SJCRH30 (cell line): ENCODE measurements around the gene TIMP3. TPM values are rescaled to one million over a fixed set of nuclear protein-coding genes. Genes with fewer than 3 reads are reported as not detected.
A peak's percentile ranks its signal among the peaks of the same experiment; 100 is the strongest.

Experiments
- DNase-seq, 2 experiments: peaks; one replicate each; pipeline ENCODE4 v3.0.0-alpha.2; 2015 to 2020
- H3K27ac ChIP-seq: fragments of 250-450 bp; sonication (Bioruptor Pico); 2 replicates; pipeline ENCODE4 v1.5.1; 2020; ENCODE audit warnings: mild to moderate bottlenecking, moderate library complexity
- H3K27me3 ChIP-seq: fragments of 250-450 bp; sonication (Bioruptor Pico); 2 replicates; pipeline ENCODE4 v1.5.1; 2020; ENCODE audit warnings: mild to moderate bottlenecking, moderate library complexity
- H3K36me3 ChIP-seq: fragments of 250-450 bp; sonication (Bioruptor Pico); 2 replicates; pipeline ENCODE4 v1.5.1; 2020; ENCODE audit warnings: mild to moderate bottlenecking, moderate library complexity
- H3K4me1 ChIP-seq: fragments of 250-450 bp; sonication (Bioruptor Pico); 2 replicates; pipeline ENCODE4 v1.5.1; 2020; ENCODE audit warnings: mild to moderate bottlenecking, moderate library complexity
- H3K4me3 ChIP-seq: fragments of 250-450 bp; sonication (Bioruptor Pico); 2 replicates; pipeline ENCODE4 v1.5.1; 2020; ENCODE audit warnings: mild to moderate bottlenecking, moderate library complexity
- H3K9me3 ChIP-seq: fragments of 250-450 bp; sonication (Bioruptor Pico); replicated peaks from 2 replicates; pipeline ENCODE4 v1.5.1; 2020; ENCODE audit warnings: mild to moderate bottlenecking, moderate library complexity
- total RNA-seq: library from RNA; depleted of rRNA; stranded (reverse); fragments of >200 nt; shearing (Covaris generic); gene quantifications from 2 replicates; pipeline ENCODE4 v1.2.3, GENCODE V29; 2014

The TIMP3 gene
- total RNA-seq, 1 experiment from 2014 or later, result 35.0 TPM

GRCh38 chr22:32824531-32825312, 23.2 kb downstream of the TIMP3 start:
- H3K27ac ChIP-seq, result no peak overlapping the region
- H3K4me3 ChIP-seq, result no peak overlapping the region
- no peaks in the 10 kb centered on the region for H3K27me3 ChIP-seq
- H3K4me1 ChIP-seq, result no peaks in the 10 kb centered on the region
- no peak for DNase-seq
- peaks cover 2% of the 10 kb centered on the region; the same call in 1 of the 2 replicates for H3K36me3 ChIP-seq
- no peaks in the 10 kb centered on the region for H3K9me3 ChIP-seq

DNA sequence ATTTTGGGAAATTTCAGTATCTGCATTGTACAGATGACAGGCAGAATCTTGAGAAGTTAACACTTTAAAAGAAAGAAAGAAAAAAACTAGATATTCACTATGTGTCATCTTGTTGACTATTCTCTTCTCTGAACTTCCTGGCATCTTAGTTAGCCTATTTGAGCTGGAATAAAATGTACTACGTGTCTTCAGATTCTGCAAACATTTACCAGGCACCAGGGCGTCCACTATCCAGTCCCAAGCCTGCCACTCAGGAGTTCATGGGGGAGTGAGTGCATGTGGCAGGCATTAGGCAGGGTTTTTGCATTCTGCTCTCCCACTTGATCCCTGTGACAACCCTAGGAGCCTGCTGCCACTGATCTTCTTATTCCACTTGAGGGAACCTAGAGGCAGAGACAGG, 25.0 kb downstream of the TIMP3 start:
- H3K9me3 ChIP-seq, result no peaks in the 10 kb centered on the region
- H3K36me3 ChIP-seq, result peaks cover 2% of the 10 kb centered on the region; the same call in 1 of the 2 replicates
- no peaks in the 10 kb centered on the region for H3K27me3 ChIP-seq
- no peak overlapping the region for H3K27ac ChIP-seq
- no peak overlapping the region for H3K4me3 ChIP-seq
- DNase-seq, result no peak
- no peaks in the 10 kb centered on the region for H3K4me1 ChIP-seq

DNA sequence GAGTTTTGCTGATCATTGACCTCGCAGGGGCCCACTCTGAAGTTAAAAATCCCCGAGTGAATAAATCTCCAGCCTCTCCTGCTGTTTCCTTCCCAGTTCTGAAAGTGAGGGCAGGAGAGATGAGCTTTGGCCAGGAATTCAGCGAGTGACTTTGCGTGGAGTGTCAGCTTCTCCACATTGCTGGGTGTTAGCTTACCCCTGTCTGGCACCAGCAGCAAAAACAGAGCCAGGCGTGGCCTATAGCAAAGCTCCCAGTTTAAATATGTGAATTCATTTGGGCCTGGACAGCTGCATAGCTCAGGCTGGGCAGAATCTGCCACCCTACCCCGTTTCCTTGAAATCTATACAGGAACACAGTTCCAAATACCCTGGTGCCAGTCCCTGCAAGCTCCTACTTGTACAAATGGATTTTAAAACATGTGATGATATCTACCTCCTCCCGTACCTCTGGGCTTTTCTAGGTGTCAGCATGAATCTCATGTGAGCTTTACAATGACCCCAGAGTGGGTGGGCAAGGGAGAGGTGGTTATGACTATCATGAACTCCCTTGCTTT, 25.6 kb downstream of the TIMP3 start:
- Histone ChIP-seq H3K9me3 (no peaks in the 10 kb centered on the region), H3K4me1 (no peaks in the 10 kb centered on the region), H3K27ac (no peak overlapping the region), H3K4me3 (no peak overlapping the region), H3K27me3 (no peaks in the 10 kb centered on the region), H3K36me3 (peaks cover 2% of the 10 kb centered on the region; the same call in 1 of the 2 replicates)
- no peak for DNase-seq

- no peaks in the 10 kb centered on the region for H3K36me3 ChIP-seq
- no peaks in the 10 kb centered on the region for H3K27me3 ChIP-seq
- no peak overlapping the region for H3K27ac ChIP-seq
- no peaks in the 10 kb centered on the region for H3K9me3 ChIP-seq
- no peaks in the 10 kb centered on the region for H3K4me1 ChIP-seq
- no peak overlapping the region for H3K4me3 ChIP-seq
- DNase-seq, result no peak
Observed at GRCh38 chr22:32828150-32828549, 26.6 kb downstream of the TIMP3 start.

GRCh38 chr22:32828561-32828960, 27.1 kb downstream of the TIMP3 start:
- Histone ChIP-seq H3K4me3 (no peak overlapping the region), H3K27ac (no peak overlapping the region), H3K4me1 (no peaks in the 10 kb centered on the region), H3K27me3 (no peaks in the 10 kb centered on the region), H3K36me3 (no peaks in the 10 kb centered on the region), H3K9me3 (no peaks in the 10 kb centered on the region)
- no peak for DNase-seq

DNA sequence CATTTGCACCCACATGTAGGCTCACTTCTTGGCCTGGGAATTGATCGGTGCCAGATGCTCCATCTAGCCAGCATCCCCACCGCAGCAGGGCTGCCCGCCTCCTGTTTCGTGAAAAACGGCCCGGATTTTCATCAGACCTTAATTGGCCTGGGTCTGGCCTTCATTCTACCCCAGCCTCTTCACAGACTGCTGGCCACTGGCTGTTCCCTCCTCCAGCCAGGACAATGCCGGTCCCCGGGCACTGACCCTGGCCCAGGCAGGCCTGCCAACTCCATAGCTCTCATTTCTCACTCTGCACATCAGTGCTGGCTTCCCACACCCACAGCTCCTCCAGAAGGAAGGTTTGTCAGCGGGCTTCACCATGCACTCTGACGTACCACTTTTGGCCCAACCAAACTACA, 27.9 kb downstream of the TIMP3 start:
- Histone ChIP-seq H3K36me3 (no peaks in the 10 kb centered on the region), H3K27me3 (no peaks in the 10 kb centered on the region), H3K27ac (no peak overlapping the region), H3K4me1 (no peaks in the 10 kb centered on the region), H3K4me3 (no peak overlapping the region), H3K9me3 (no peaks in the 10 kb centered on the region)
- DNase-seq, result no peak

GRCh38 chr22:32830473-32830872, 29.0 kb downstream of the TIMP3 start:
- H3K9me3 ChIP-seq, result no peaks in the 10 kb centered on the region
- no peak overlapping the region for H3K4me3 ChIP-seq
- no peaks in the 10 kb centered on the region for H3K36me3 ChIP-seq
- H3K4me1 ChIP-seq, result no peaks in the 10 kb centered on the region
- no peaks in the 10 kb centered on the region for H3K27me3 ChIP-seq
- H3K27ac ChIP-seq, result no peak overlapping the region
- DNase-seq, result no peak

- Histone ChIP-seq H3K9me3 (no peaks in the 10 kb centered on the region), H3K4me3 (no peak overlapping the region), H3K4me1 (no peaks in the 10 kb centered on the region), H3K36me3 (no peaks in the 10 kb centered on the region), H3K27ac (no peak overlapping the region), H3K27me3 (no peaks in the 10 kb centered on the region)
- DNase-seq, result no peak
Observed at GRCh38 chr22:32830957-32831356, 29.5 kb downstream of the TIMP3 start.

DNA sequence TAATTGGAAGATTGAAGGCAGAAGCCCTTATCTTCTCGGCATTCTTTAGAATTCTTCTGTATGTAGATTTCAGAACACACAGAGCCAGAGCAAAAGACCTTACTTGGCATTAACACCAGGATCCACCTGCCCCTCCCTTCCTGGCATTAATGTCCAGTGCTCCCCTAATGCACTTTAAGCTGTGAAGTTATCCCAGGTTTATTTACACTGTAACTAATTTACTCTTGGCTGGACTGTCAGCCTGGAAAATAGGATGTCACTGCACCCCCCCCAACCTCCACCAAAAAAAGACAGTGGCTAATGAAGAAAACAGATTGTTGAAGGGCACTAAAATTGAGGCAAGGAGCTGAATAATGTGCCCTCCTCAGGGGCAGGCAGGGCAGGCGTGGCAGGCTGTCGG, 30.1 kb downstream of the TIMP3 start:
- Histone ChIP-seq H3K4me1 (no peaks in the 10 kb centered on the region), H3K9me3 (no peaks in the 10 kb centered on the region), H3K27ac (no peak overlapping the region), H3K27me3 (no peaks in the 10 kb centered on the region), H3K36me3 (no peaks in the 10 kb centered on the region), H3K4me3 (no peak overlapping the region)
- DNase-seq, result no peak

DNA sequence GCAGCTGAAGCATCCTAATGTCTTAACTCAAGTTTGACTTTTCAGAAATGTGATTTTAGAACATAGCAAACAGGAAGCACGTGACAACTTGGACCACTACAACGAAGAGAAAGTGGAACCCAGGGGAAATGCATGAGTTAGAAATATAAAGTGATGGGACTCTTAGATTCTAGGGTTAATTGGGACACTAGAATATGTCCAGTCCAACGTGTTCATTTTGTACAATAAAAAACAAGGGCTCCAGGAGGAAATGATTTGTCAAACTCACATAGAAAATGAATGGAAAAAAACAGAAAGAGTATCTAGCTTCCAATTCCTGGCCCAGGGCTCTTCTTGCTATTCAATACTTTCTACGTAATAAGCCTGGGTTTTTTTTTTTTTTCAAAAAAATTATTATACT, 30.7 kb downstream of the TIMP3 start:
- Histone ChIP-seq H3K4me3 (no peak overlapping the region), H3K27me3 (no peaks in the 10 kb centered on the region), H3K4me1 (no peaks in the 10 kb centered on the region), H3K9me3 (no peaks in the 10 kb centered on the region), H3K36me3 (no peaks in the 10 kb centered on the region), H3K27ac (no peak overlapping the region)
- no peak for DNase-seq

GRCh38 chr22:32836280-32837123, 35.0 kb downstream of the TIMP3 start:
- no peaks in the 10 kb centered on the region for H3K4me1 ChIP-seq
- DNase-seq, result peak in 1 of 2 experiments; percentile 35
- no peak overlapping the region for H3K4me3 ChIP-seq
- no peaks in the 10 kb centered on the region for H3K36me3 ChIP-seq
- H3K9me3 ChIP-seq, result no peaks in the 10 kb centered on the region
- H3K27ac ChIP-seq, result no peak overlapping the region
- no peaks in the 10 kb centered on the region for H3K27me3 ChIP-seq

GRCh38 chr22:32837142-32837541, 35.6 kb downstream of the TIMP3 start:
- no peak overlapping the region for H3K27ac ChIP-seq
- H3K4me1 ChIP-seq, result peaks cover 1% of the 10 kb centered on the region; the same call in 1 of the 2 replicates
- H3K9me3 ChIP-seq, result no peaks in the 10 kb centered on the region
- H3K36me3 ChIP-seq, result no peaks in the 10 kb centered on the region
- no peak overlapping the region for H3K4me3 ChIP-seq
- no peak for DNase-seq
- H3K27me3 ChIP-seq, result no peaks in the 10 kb centered on the region

GRCh38 chr22:32837803-32838202, 36.3 kb downstream of the TIMP3 start:
- H3K27ac ChIP-seq, result no peak overlapping the region
- no peak for DNase-seq
- no peaks in the 10 kb centered on the region for H3K36me3 ChIP-seq
- peaks cover 8% of the 10 kb centered on the region for H3K4me1 ChIP-seq
- no peaks in the 10 kb centered on the region for H3K27me3 ChIP-seq
- no peak overlapping the region for H3K4me3 ChIP-seq
- no peaks in the 10 kb centered on the region for H3K9me3 ChIP-seq

DNA sequence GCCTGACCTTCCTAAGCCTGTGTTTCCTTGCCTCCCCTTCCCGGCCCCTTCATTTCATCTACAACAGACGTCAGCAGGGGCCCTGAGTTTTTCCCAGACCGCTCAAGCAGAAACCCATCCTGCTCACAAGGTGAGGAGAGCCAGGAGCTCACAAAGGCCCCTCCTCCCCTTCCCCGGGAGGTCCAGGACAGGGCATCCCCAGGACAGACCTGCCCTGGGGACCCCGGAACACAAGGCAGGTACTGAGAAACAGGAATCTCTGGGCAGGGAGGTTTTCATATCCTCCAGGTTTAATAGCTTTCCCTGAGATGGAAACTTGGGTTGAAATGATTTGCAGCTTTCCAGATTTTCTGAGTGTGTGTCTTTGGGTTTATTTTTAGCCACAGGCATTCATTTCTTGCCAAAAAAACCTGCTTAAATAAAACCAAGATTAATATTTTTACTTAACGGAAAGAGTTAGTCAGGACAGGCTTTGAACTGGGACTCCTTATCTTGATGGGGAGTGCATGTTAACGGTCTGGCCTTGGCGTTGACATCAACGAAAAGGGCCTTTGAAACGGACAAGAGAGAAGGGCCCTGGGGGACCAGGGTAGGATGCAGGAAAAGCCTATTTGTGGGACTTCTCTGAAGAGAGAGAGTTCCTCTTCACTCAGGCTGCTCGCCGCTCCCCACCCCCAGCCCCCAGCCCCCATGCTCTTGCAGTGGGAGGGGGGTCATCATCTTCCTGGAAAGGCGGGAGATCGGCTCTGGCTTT, 38.5 kb downstream of the TIMP3 start:
- H3K9me3 ChIP-seq, result no peaks in the 10 kb centered on the region
- H3K4me1 ChIP-seq, result peaks cover 11% of the 10 kb centered on the region
- H3K27ac ChIP-seq, result no peak overlapping the region
- no peaks in the 10 kb centered on the region for H3K36me3 ChIP-seq
- no peaks in the 10 kb centered on the region for H3K27me3 ChIP-seq
- H3K4me3 ChIP-seq, result no peak overlapping the region
- no peak for DNase-seq
